K562 (cell line): ENCODE results near the gene PRKD1. TPM values are rescaled to one million over a fixed set of nuclear protein-coding genes. Genes with fewer than 3 reads are reported as not detected.
A peak's percentile ranks its signal among the peaks of the same experiment; 100 is the strongest.

Experiments used
- EHMT2 ChIP-seq: fragments of 450-650 bp; IDR thresholded peaks from 2 replicates; pipeline ENCODE4 v1.6.1; 2018; ENCODE audit warnings: antibody characterized with exemption
- JUN ChIP-seq, 2 experiments: sonication (generic) in 1 of 2; formaldehyde crosslinking in 1 of 2; IDR thresholded peaks; 2 replicates each; pipeline versions ENCODE4 v1.6.1 to v1.8.0; 2012 to 2022; ENCODE audit warnings: borderline replicate concordance in 2 of 2, mild to moderate bottlenecking in 2 of 2, improper control_type of control experiment in 1 of 2, low read depth in 1 of 2, low read length in 1 of 2, missing genetic modification reagents in 1 of 2
- NONO ChIP-seq, 2 experiments: fragments of 200-400 bp in 1 of 2; fragments of 450-650 bp in 1 of 2; formaldehyde crosslinking in 1 of 2; IDR thresholded peaks; 2 replicates each; pipeline ENCODE4 v1.6.1; 2017; ENCODE audit warnings: low read depth in 2 of 2, mild to moderate bottlenecking in 2 of 2, moderate library complexity in 2 of 2, low read length in 1 of 2
- SETDB1 ChIP-seq: IDR thresholded peaks from one replicate; pipeline ENCODE4 v1.6.1; 2012; ENCODE audit warnings: low read length, control low read depth, inconsistent platforms
- SIN3A ChIP-seq, 2 experiments: fragments of 150-350 bp in 1 of 2; IDR thresholded peaks; 2 replicates each; pipeline ENCODE4 v1.6.1; 2011 to 2016; ENCODE audit warnings: borderline replicate concordance in 2 of 2, low read depth in 2 of 2, low read length in 2 of 2, mild to moderate bottlenecking in 2 of 2, moderate library complexity in 2 of 2; ENCODE audit not compliant: control insufficient read depth in 1 of 2
- SMARCC2 ChIP-seq: fragments of 450-650 bp; IDR thresholded peaks from 2 replicates; pipeline ENCODE4 v1.6.1; 2017; ENCODE audit warnings: antibody characterized with exemption, moderate library complexity, mild to moderate bottlenecking, low read depth
- TCF7L2 ChIP-seq: fragments of 150-350 bp; IDR thresholded peaks from 2 replicates; pipeline ENCODE4 v1.6.1; 2016; ENCODE audit warnings: low read depth, mild to moderate bottlenecking, low read length, moderate library complexity
- ZFX ChIP-seq: sonication (generic); formaldehyde crosslinking; IDR thresholded peaks from 2 replicates; pipeline ENCODE4 v1.8.0; 2022; ENCODE audit warnings: mild to moderate bottlenecking, missing genetic modification reagents, moderate library complexity
- polyA plus RNA-seq, 8 experiments: library from polyadenylated mRNA; depleted of rRNA in 4 of 8; stranded (reverse) in 5 of 8; unstranded in 3 of 8; fragments of >200 nt; fragmentation: Nextera tagmentation in 2 of 8; fragmentation: Illumina TruSeq in 1 of 8; extraction: Ambion mirVana in 2 of 8; extraction: Trizol in 1 of 8; gene quantifications; 2 replicates each; pipeline versions ENCODE4 v1.2.1 to v1.2.3, GENCODE V29; 2011 to 2014; ENCODE audit warnings: inconsistent platforms in 1 of 8, missing spikeins in 1 of 8
- total RNA-seq, 7 experiments: library from RNA; depleted of rRNA in 6 of 7; stranded (reverse); fragments of >200 nt in 6 of 7; fragmentation: Illumina TruSeq in 2 of 7; extraction: Trizol in 2 of 7; gene quantifications; 2 replicates each; pipeline versions ENCODE4 v1.2.1 to v1.2.3, GENCODE V29; 2011 to 2021; ENCODE audit warnings: low replicate concordance in 1 of 7
- TF ChIP-seq, protein P1 (sequence below), 2 experiments: fragments of 450-650 bp in 1 of 2; IDR thresholded peaks; 2 replicates each; pipeline ENCODE4 v1.6.1; 2011 to 2017; ENCODE audit warnings: low read depth in 2 of 2, antibody characterized with exemption in 1 of 2, borderline replicate concordance in 1 of 2, low read length in 1 of 2, mild to moderate bottlenecking in 1 of 2, mixed read lengths in 1 of 2; ENCODE audit not compliant: control insufficient read depth in 1 of 2

PRKD1 gene
- total and polyA plus RNA-seq, 9 of the 15 experiments (the other 6 are each of a cell fraction or from before 2014, with no cell fraction given) = 0.04 to 0.25 (median 0.13) TPM; not detected in 1

DNA sequence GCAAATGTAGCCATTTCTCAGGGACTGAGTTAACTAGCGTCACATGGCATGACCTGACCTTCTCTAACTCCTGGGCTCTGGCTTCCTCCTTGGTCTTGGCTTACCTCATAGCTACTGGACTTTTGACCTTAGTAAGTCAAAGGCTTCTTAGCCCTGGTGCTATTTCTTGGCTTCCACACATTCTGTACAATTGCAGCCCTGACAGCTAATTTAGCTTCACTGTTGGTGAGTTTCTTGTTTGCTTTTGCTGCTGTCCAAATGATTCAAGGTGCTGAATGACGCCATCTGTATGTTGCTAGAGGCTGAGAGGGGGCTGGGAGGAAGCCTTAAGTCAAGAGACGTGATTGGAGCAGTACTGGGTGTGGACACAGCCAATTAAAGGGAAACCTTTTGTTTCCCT, 202.7 kb downstream of the PRKD1 start (continued):
- TF ChIP-seq, protein P1, sequence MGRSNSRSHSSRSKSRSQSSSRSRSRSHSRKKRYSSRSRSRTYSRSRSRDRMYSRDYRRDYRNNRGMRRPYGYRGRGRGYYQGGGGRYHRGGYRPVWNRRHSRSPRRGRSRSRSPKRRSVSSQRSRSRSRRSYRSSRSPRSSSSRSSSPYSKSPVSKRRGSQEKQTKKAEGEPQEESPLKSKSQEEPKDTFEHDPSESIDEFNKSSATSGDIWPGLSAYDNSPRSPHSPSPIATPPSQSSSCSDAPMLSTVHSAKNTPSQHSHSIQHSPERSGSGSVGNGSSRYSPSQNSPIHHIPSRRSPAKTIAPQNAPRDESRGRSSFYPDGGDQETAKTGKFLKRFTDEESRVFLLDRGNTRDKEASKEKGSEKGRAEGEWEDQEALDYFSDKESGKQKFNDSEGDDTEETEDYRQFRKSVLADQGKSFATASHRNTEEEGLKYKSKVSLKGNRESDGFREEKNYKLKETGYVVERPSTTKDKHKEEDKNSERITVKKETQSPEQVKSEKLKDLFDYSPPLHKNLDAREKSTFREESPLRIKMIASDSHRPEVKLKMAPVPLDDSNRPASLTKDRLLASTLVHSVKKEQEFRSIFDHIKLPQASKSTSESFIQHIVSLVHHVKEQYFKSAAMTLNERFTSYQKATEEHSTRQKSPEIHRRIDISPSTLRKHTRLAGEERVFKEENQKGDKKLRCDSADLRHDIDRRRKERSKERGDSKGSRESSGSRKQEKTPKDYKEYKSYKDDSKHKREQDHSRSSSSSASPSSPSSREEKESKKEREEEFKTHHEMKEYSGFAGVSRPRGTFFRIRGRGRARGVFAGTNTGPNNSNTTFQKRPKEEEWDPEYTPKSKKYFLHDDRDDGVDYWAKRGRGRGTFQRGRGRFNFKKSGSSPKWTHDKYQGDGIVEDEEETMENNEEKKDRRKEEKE (IDR thresholded peaks at IDR 0.05; ENCODE audit: borderline replicate concordance in 1 of 2, control insufficient read depth in 1 of 2, low read depth in 2 of 2, low read length in 1 of 2) = no peak
- no peak for TF ChIP-seq JUN (IDR thresholded peaks at IDR 0.05; ENCODE audit: borderline replicate concordance, low read depth, low read length)
- no peak for TF ChIP-seq JUN (CRISPR knock-in tag; IDR thresholded peaks at IDR 0.05; ENCODE audit: borderline replicate concordance)
- no peak for TF ChIP-seq SIN3A (IDR thresholded peaks at IDR 0.05; ENCODE audit: borderline replicate concordance in 2 of 2, control insufficient read depth in 1 of 2, low read depth in 2 of 2, low read length in 2 of 2)
- TF ChIP-seq EHMT2 = peak; percentile 94
- TF ChIP-seq NONO (IDR thresholded peaks at IDR 0.05; ENCODE audit: low read depth in 2 of 2, low read length in 1 of 2) = no peak
- TF ChIP-seq TCF7L2 = no peak
- no peak for TF ChIP-seq ZFX
- no peak for TF ChIP-seq SETDB1
- TF ChIP-seq SMARCC2 = no peak
